DND-41 (cell line): Measurements from ENCODE around the gene P2RX4.

Experiments
- EZH2 ChIP-seq: IDR thresholded peaks from 3 replicates; pipeline ENCODE4 v1.6.1; 2012; ENCODE audit warnings: borderline replicate concordance, low read depth, mild to moderate bottlenecking, moderate library complexity, low read length, inconsistent platforms; ENCODE audit not compliant: severe bottlenecking
- TF ChIP-seq, protein P1 (sequence below): IDR thresholded peaks from 2 replicates; pipeline ENCODE4 v1.5.1; 2012; ENCODE audit warnings: borderline replicate concordance, low read length, moderate library complexity, mild to moderate bottlenecking; ENCODE audit not compliant: poor library complexity, severe bottlenecking; ENCODE audit errors: extremely low read depth

DNA sequence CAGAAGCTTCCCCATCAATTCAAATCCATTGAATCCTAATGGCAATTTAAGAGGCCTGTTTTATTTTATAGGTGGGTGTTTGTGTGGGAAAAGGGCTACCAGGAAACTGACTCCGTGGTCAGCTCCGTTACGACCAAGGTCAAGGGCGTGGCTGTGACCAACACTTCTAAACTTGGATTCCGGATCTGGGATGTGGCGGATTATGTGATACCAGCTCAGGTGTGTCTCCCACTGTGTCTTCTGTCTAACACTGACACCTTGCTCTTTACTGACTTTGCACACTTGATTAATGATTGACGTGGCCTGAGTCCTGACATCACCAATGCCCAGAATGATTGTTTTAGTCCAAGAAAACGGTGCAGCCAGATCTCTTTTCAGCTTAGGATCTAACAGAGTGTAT, 7.1 kb downstream of the P2RX4 start:
- TF ChIP-seq, protein P1, sequence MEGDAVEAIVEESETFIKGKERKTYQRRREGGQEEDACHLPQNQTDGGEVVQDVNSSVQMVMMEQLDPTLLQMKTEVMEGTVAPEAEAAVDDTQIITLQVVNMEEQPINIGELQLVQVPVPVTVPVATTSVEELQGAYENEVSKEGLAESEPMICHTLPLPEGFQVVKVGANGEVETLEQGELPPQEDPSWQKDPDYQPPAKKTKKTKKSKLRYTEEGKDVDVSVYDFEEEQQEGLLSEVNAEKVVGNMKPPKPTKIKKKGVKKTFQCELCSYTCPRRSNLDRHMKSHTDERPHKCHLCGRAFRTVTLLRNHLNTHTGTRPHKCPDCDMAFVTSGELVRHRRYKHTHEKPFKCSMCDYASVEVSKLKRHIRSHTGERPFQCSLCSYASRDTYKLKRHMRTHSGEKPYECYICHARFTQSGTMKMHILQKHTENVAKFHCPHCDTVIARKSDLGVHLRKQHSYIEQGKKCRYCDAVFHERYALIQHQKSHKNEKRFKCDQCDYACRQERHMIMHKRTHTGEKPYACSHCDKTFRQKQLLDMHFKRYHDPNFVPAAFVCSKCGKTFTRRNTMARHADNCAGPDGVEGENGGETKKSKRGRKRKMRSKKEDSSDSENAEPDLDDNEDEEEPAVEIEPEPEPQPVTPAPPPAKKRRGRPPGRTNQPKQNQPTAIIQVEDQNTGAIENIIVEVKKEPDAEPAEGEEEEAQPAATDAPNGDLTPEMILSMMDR: no peak
- TF ChIP-seq EZH2: no peak
